H1 (cell line): ENCODE data around the gene GOLGA2. TPM values are rescaled to one million over a fixed set of nuclear protein-coding genes. Genes with fewer than 3 reads are reported as not detected.

Experiments
- CTCF ChIA-PET: fragments of 300-600 bp; sonication (Branson Sonifier 250); formaldehyde crosslinking; loops from one replicate; lab custom pipeline; 2021; ENCODE audit not compliant: partially characterized antibody; lab: Charles Lee
- POLR2A ChIA-PET: fragments of 300-600 bp; sonication (Branson Sonifier 250); formaldehyde crosslinking; loops from one replicate; lab custom pipeline; 2021; ENCODE audit warnings: inconsistent platforms; ENCODE audit not compliant: partially characterized antibody; lab: Charles Lee
- DNase-seq, 2 experiments: peaks; one replicate each; pipeline versions ENCODE4 v3.0.0 to v3.0.0-alpha.2; 2010 to 2022; ENCODE audit warnings: low spot score in 2 of 2, low read depth in 1 of 2, mixed read lengths in 1 of 2
- FAIRE-seq: peaks from 2 replicates; lab custom pipeline; 2011; peaks lifted over from hg19 to GRCh38; lab: Jason Lieb, UNC
- H2AFZ ChIP-seq: 2 replicates; pipeline ENCODE4 v1.8.1; 2012; ENCODE audit warnings: low read length, inconsistent platforms
- H2AK5ac ChIP-seq: 2 replicates; pipeline ENCODE4 v1.6.1; 2013; ENCODE audit warnings: low read depth, low read length
- H2BK120ac ChIP-seq: replicated peaks from 2 replicates; pipeline ENCODE3; 2013; ENCODE audit warnings: low read depth, low read length, inconsistent platforms
- H2BK12ac ChIP-seq: 2 replicates; pipeline ENCODE4 v1.6.1; 2013; ENCODE audit warnings: low read depth, low read length
- H2BK15ac ChIP-seq: 2 replicates; pipeline ENCODE4 v1.6.1; 2013; ENCODE audit warnings: low read length
- H2BK20ac ChIP-seq: 2 replicates; pipeline ENCODE4 v1.6.1; 2013; ENCODE audit warnings: low read length
- H2BK5ac ChIP-seq: 2 replicates; pipeline ENCODE4 v1.6.1; 2013; ENCODE audit warnings: low read depth, low read length
- H3K14ac ChIP-seq: 2 replicates; pipeline ENCODE4 v1.6.1; 2013; ENCODE audit warnings: inconsistent platforms; ENCODE audit not compliant: insufficient read length
- H3K18ac ChIP-seq: 2 replicates; pipeline ENCODE4 v1.6.1; 2013; ENCODE audit warnings: low read length; ENCODE audit errors: extremely low read depth
- H3K23ac ChIP-seq: 2 replicates; pipeline ENCODE4 v1.6.1; 2013; ENCODE audit warnings: inconsistent platforms; ENCODE audit not compliant: insufficient read length
- H3K23me2 ChIP-seq: 2 replicates; pipeline ENCODE4 v1.6.1; 2013; ENCODE audit warnings: low read depth, low read length
- H3K27ac ChIP-seq: 2 replicates; pipeline ENCODE4 v1.6.1; 2011; ENCODE audit warnings: low read depth, low read length, inconsistent platforms
- H3K27me3 ChIP-seq, 4 experiments: replicated peaks in 1 of 4; 1 replicate in 1 of 4; 2 replicates in 3 of 4; pipeline versions ENCODE4 v1.6.1 to v1.8.1; 2011 to 2013; ENCODE audit warnings: low read length in 3 of 4, mild to moderate bottlenecking in 3 of 4, inconsistent platforms in 2 of 4, mixed read lengths in 2 of 4, moderate library complexity in 1 of 4; ENCODE audit not compliant: control insufficient read depth in 3 of 4, insufficient read depth in 3 of 4; ENCODE audit errors: extremely low read depth in 1 of 4
- H3K36me3 ChIP-seq, 4 experiments: 2 replicates each; pipeline versions ENCODE4 v1.6.1 to v1.8.1; 2011 to 2013; ENCODE audit warnings: mild to moderate bottlenecking in 4 of 4, low read length in 3 of 4, moderate library complexity in 2 of 4, control low read depth in 1 of 4, inconsistent platforms in 1 of 4; ENCODE audit not compliant: insufficient read depth in 4 of 4, control insufficient read depth in 2 of 4
- H3K4ac ChIP-seq: replicated peaks from 2 replicates; pipeline ENCODE3; 2013; ENCODE audit warnings: low read length, low read depth, mixed read lengths, inconsistent platforms; ENCODE audit not compliant: insufficient read length
- H3K4me1 ChIP-seq, 4 experiments: replicated peaks in 1 of 4; 1 replicate in 1 of 4; 2 replicates in 3 of 4; pipeline versions ENCODE4 v1.6.1 to v1.8.1; 2011 to 2013; ENCODE audit warnings: low read length in 3 of 4, inconsistent platforms in 2 of 4, mixed read lengths in 1 of 4; ENCODE audit not compliant: insufficient read depth in 4 of 4, control insufficient read depth in 3 of 4
- H3K4me2 ChIP-seq, 2 experiments: 2 replicates each; pipeline versions ENCODE4 v1.6.1 to v1.8.1; 2011 to 2013; ENCODE audit warnings: low read depth in 2 of 2, low read length in 2 of 2, control low read depth in 1 of 2, inconsistent platforms in 1 of 2, mild to moderate bottlenecking in 1 of 2; ENCODE audit not compliant: insufficient read depth in 1 of 2
- H3K4me3 ChIP-seq, 4 experiments: fragments of 200-600, 300-600 bp in 1 of 4; sonication (generic), shearing (Covaris generic), sonication (Bioruptor Twin) in 1 of 4; 2 replicates each; pipeline versions ENCODE4 v1.5.1 to v1.8.1; 2011 to 2016; ENCODE audit warnings: low read length in 4 of 4, low read depth in 3 of 4, control low read depth in 2 of 4, inconsistent platforms in 2 of 4, mild to moderate bottlenecking in 2 of 4, mixed read lengths in 1 of 4, moderate library complexity in 1 of 4; ENCODE audit not compliant: insufficient read depth in 2 of 4; ENCODE audit errors: extremely low read depth in 1 of 4
- H3K56ac ChIP-seq: replicated peaks from 2 replicates; pipeline ENCODE3; 2013; ENCODE audit warnings: low read depth, mild to moderate bottlenecking, mixed read lengths, low read length, inconsistent platforms; ENCODE audit not compliant: insufficient read length
- H3K79me1 ChIP-seq: 2 replicates; pipeline ENCODE4 v1.6.1; 2013; ENCODE audit warnings: low read depth, low read length, control low read depth
- H3K79me2 ChIP-seq, 2 experiments: 2 replicates each; pipeline versions ENCODE4 v1.6.1 to v1.8.1; 2012 to 2013; ENCODE audit warnings: low read length in 2 of 2, mild to moderate bottlenecking in 2 of 2, inconsistent platforms in 1 of 2; ENCODE audit not compliant: insufficient read depth in 2 of 2, control insufficient read depth in 1 of 2
- H3K9ac ChIP-seq, 4 experiments: replicated peaks in 1 of 4; 1 replicate in 1 of 4; 2 replicates in 3 of 4; pipeline versions ENCODE4 v1.6.1 to v1.8.1; 2011 to 2013; ENCODE audit warnings: low read depth in 3 of 4, low read length in 3 of 4, control low read depth in 2 of 4, mild to moderate bottlenecking in 2 of 4, moderate library complexity in 2 of 4, inconsistent platforms in 1 of 4; ENCODE audit errors: extremely low read depth in 1 of 4
- H3K9me3 ChIP-seq, 2 experiments: 2 replicates each; pipeline versions ENCODE4 v1.6.1 to v1.8.1; 2012 to 2013; ENCODE audit warnings: mild to moderate bottlenecking in 2 of 2, moderate library complexity in 2 of 2, control low read depth in 1 of 2, inconsistent platforms in 1 of 2, low read depth in 1 of 2, low read length in 1 of 2, mixed read lengths in 1 of 2; ENCODE audit not compliant: insufficient read depth in 2 of 2
- H4K20me1 ChIP-seq, 2 experiments: replicated peaks in 1 of 2; 2 replicates each; pipeline versions ENCODE3 to v1.8.1; 2011 to 2013; ENCODE audit warnings: inconsistent platforms in 2 of 2, low read length in 2 of 2, mild to moderate bottlenecking in 1 of 2; ENCODE audit not compliant: insufficient read depth in 2 of 2, control insufficient read depth in 1 of 2
- H4K5ac ChIP-seq: 2 replicates; pipeline ENCODE4 v1.6.1; 2013; ENCODE audit warnings: low read length, low read depth, mixed read lengths, inconsistent platforms; ENCODE audit not compliant: insufficient read length
- H4K8ac ChIP-seq: 2 replicates; pipeline ENCODE4 v1.8.0; 2013; ENCODE audit warnings: mild to moderate bottlenecking, moderate library complexity, low read length, inconsistent platforms; ENCODE audit not compliant: insufficient read depth; ENCODE audit errors: extremely low read depth
- H4K91ac ChIP-seq: replicated peaks from 2 replicates; pipeline ENCODE3; 2013; ENCODE audit warnings: low read length, mixed read lengths, inconsistent platforms; ENCODE audit not compliant: insufficient read length
- CBX8 ChIP-seq: fragments of 300-800, 300-1000 bp; sonication (generic); IDR thresholded peaks from 2 replicates; pipeline ENCODE4 v1.7.1; 2016; ENCODE audit warnings: low read depth, low read length, borderline replicate concordance
- CHD2 ChIP-seq: IDR thresholded peaks from 2 replicates; pipeline ENCODE4 v1.6.1; 2012; ENCODE audit warnings: low read length, improper control_type of control experiment
- CTBP2 ChIP-seq: IDR thresholded peaks from 2 replicates; pipeline ENCODE4 v1.7.0; 2011; ENCODE audit warnings: borderline replicate concordance, mild to moderate bottlenecking, moderate library complexity, mixed read lengths, low read length; ENCODE audit not compliant: insufficient read depth, insufficient read length
- GABPA ChIP-seq: IDR thresholded peaks from 2 replicates; pipeline ENCODE4 v1.6.1; 2011; ENCODE audit warnings: mild to moderate bottlenecking, low read length, moderate library complexity, borderline replicate concordance; ENCODE audit not compliant: insufficient read depth
- GTF2F1 ChIP-seq: IDR thresholded peaks from 2 replicates; pipeline ENCODE4 v1.6.1; 2012; ENCODE audit warnings: low read depth, low read length, improper control_type of control experiment, borderline replicate concordance
- NANOG ChIP-seq: IDR thresholded peaks from 2 replicates; pipeline ENCODE4 v1.6.1; 2011; ENCODE audit warnings: low read length, low read depth, mild to moderate bottlenecking, inconsistent platforms; ENCODE audit not compliant: insufficient read depth, poor library complexity, severe bottlenecking
- POLR2A ChIP-seq, 2 experiments: IDR thresholded peaks; 1 replicate in 1 of 2; 2 replicates in 1 of 2; pipeline ENCODE4 v1.6.1; 2011; ENCODE audit warnings: low read depth in 2 of 2, low read length in 2 of 2, mild to moderate bottlenecking in 2 of 2; ENCODE audit errors: control extremely low read depth in 1 of 2
- POU5F1 ChIP-seq: IDR thresholded peaks from 2 replicates; pipeline ENCODE4 v1.6.1; 2011; ENCODE audit warnings: low read depth, mild to moderate bottlenecking, low read length, moderate library complexity
- SAP30 ChIP-seq: fragments of 300-600 bp; sonication (generic); IDR thresholded peaks from 2 replicates; pipeline ENCODE4 v1.7.1; 2012; ENCODE audit warnings: low read length, moderate library complexity, mild to moderate bottlenecking, inconsistent platforms; ENCODE audit not compliant: insufficient read depth, insufficient replicate concordance
- SIN3A ChIP-seq, 2 experiments: IDR thresholded peaks in 1 of 2; conservative IDR thresholded peaks in 1 of 2; 2 replicates each; pipeline ENCODE4 v1.6.1; 2011 to 2012; ENCODE audit warnings: low read length in 2 of 2, improper control_type of control experiment in 1 of 2, low read depth in 1 of 2, mild to moderate bottlenecking in 1 of 2
- SIRT6 ChIP-seq: IDR thresholded peaks from one replicate; pipeline ENCODE4 v1.7.1; 2012; ENCODE audit warnings: low read length, inconsistent platforms
- SP2 ChIP-seq: IDR thresholded peaks from 2 replicates; pipeline ENCODE4 v1.6.1; 2012; ENCODE audit warnings: mild to moderate bottlenecking, low read length, inconsistent platforms
- ZNF274 ChIP-seq: IDR thresholded peaks from 2 replicates; pipeline ENCODE4 v1.7.0; 2012; ENCODE audit warnings: low read length, borderline replicate concordance; ENCODE audit errors: extremely low read depth
- WGBS, 2 experiments: shearing (Covaris generic) in 1 of 2; methylation state at CpG; one replicate each; pipeline versions ENCODE4 v1.1.6 to v1.1.7; 2013 to 2015; ENCODE audit warnings: low lambda C conversion rate in 2 of 2, mixed read lengths in 2 of 2, inconsistent platforms in 1 of 2, low coverage in 1 of 2, missing lambda C conversion rate in 1 of 2; ENCODE audit not compliant: insufficient replicate concordance in 2 of 2, insufficient coverage in 1 of 2, insufficient read length in 1 of 2; ENCODE audit errors: extremely low coverage in 1 of 2, missing lambda C conversion rate in 1 of 2; 5-methylcytosine and 5-hydroxymethylcytosine counted together
- polyA plus RNA-seq, 7 experiments: library from polyadenylated mRNA; depleted of rRNA in 3 of 7; stranded (reverse) in 5 of 7; unstranded in 2 of 7; fragments of >200 nt in 5 of 7; fragments of 200-250 nt in 2 of 7; gene quantifications; 1 replicate in 5 of 7; 2 replicates in 1 of 7; 4 replicates in 1 of 7; pipeline versions ENCODE4 v1.2.1 to v1.2.3, GENCODE V29; 2011 to 2013; ENCODE audit warnings: missing spikeins in 2 of 7, mixed read lengths in 2 of 7
- total RNA-seq: library from RNA; stranded (reverse); fragmentation: NEBNext Ultra II Directional; extraction: Animal tissue kit (Norgen Biotek cat#: 25700); gene quantifications from 2 replicates; pipeline ENCODE4 v1.2.1, GENCODE V29; 2021

The GOLGA2 gene
- total and polyA plus RNA-seq, 2 of the 8 experiments (the other 6 are each of a cell fraction or from before 2014, with no cell fraction given): 13.1 to 43.6 TPM

- Histone ChIP-seq H2BK5ac (no peak overlapping the region), H3K9ac (no peak overlapping the region), H3K23ac (no peak overlapping the region), H3K56ac (no peak overlapping the region), H2AK5ac (no peak overlapping the region), H3K4me1 (peaks cover 7 to 22% (median 12%) of the 10 kb centered on the region in 4 experiments), H4K8ac (no peak overlapping the region), H3K4me3 (no peak overlapping the region), H3K4ac (no peak overlapping the region), H3K14ac (no peak overlapping the region), H3K9me3 (no peaks in the 10 kb centered on the region), H3K36me3 (no peaks in the 10 kb centered on the region), H3K27ac (no peak overlapping the region), H4K5ac (no peak overlapping the region), H2BK12ac (no peak overlapping the region), H3K23me2 (peaks cover 18% of the 10 kb centered on the region), H4K91ac (no peak overlapping the region), H4K20me1 (peaks cover 4 to 17% of the 10 kb centered on the region in 2 experiments), H3K79me2 (peaks cover 0 to 7% of the 10 kb centered on the region in 2 experiments; a peak in 1 of 4 replicates), H2BK120ac (no peak overlapping the region), H2BK15ac (no peak overlapping the region), H3K27me3 (no peaks in the 10 kb centered on the region; a peak in 1 of 7 replicates), H3K4me2 (no peak overlapping the region), H3K18ac (no peak overlapping the region), H2BK20ac (no peak overlapping the region), H3K79me1 (peaks cover 7% of the 10 kb centered on the region), H2AFZ (no peak overlapping the region)
- FAIRE-seq: no peak
- CTCF ChIA-PET: interaction anchor here (1.0 to 4.1 kb wide), 2 partner anchors 8 to 14 kb away, joined by 3 to 22 read pairs; no protein-coding TSS in a partner anchor
- DNase-seq: no peak
- WGBS, 2 experiments: 97% methylated on average over 5 of the region's 5 CpGs; no CpG with 5 or more reads in 1 of the 2 experiments
- POLR2A ChIA-PET: interaction anchor here (1.1 to 2.1 kb wide), 4 partner anchors 8 to 29 kb away, joined by 3 to 10 read pairs (median 6); no protein-coding TSS in a partner anchor
- TF ChIP-seq SAP30 (no peak), SIN3A (conservative IDR thresholded peaks at IDR 0.05 in 1 of 2, IDR thresholded peaks at IDR 0.05 in 1 of 2; ENCODE audit: low read depth in 1 of 2, low read length in 2 of 2) (no peak), ZNF274 (no peak), SP2 (no peak), GTF2F1 (no peak), SIRT6 (no peak), POLR2A (IDR thresholded peaks at IDR 0.05; ENCODE audit: control extremely low read depth in 1 of 2, low read depth in 2 of 2, low read length in 2 of 2) (no peak), CBX8 (no peak), GABPA (no peak), NANOG (no peak), POU5F1 (no peak), CTBP2 (no peak), CHD2 (no peak)
Measured at GRCh38 chr9:128247226-128247803, 28.5 kb downstream of the GOLGA2 start.
